ENCODE results near the gene RPS19.
A peak's percentile ranks its signal among the peaks of the same experiment; 100 is the strongest.

The RPS19 gene

GRCh38 chr19:41859618-41860418 is at the start of gene RPS19:
Gene RPS19 (plus strand): TSS chr19:41860255. CDS start chr19:41860775, 520 bp downstream.
- no peaks in the 10 kb centered on the region for H3K9me3 ChIP-seq (ENCODE audit: control insufficient read depth, insufficient read depth, low read length)
- H3K4me3 ChIP-seq (ENCODE audit: low read depth, low read length), result peak within 1 kb of the TSS; percentile 100
- H3K9ac ChIP-seq (ENCODE audit: low read depth, low read length), result peak within 1 kb of the TSS; percentile 100
- H3K27me3 ChIP-seq (ENCODE audit: control insufficient read depth, insufficient read depth, low read length), result no peaks in the 10 kb centered on the region
- H3K36me3 ChIP-seq (ENCODE audit: control insufficient read depth, insufficient read depth, low read length), result peaks cover 47% of the 10 kb centered on the region
- peaks cover 10% of the 10 kb centered on the region for H3K4me1 ChIP-seq (ENCODE audit: control insufficient read depth, insufficient read depth, low read length)

DNA sequence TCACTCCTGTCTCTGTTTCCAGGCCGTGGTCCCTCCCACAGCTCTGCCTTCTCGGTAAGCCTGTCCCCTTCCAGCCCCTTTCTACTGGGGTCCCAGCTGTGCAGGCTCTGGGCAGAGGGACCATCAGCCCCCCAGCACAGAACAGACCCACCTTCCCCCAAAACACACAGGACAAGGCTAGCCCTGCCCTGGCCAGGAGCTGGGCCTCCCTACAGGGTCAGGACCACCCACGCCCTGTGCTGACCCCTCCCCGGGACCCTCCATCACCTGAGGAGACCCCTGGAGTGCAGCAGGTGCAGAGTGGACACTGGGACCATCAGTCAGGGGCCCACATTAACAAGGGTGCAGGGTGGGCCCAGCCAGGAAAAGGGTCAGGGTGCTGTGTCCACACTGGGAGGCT is 49.8 kb upstream of the RPS19 start:
- Histone ChIP-seq H3K9ac (ENCODE audit: low read depth, low read length) (no peak overlapping the region), H3K4me1 (ENCODE audit: control insufficient read depth, insufficient read depth, low read length) (no peaks in the 10 kb centered on the region), H3K9me3 (ENCODE audit: control insufficient read depth, insufficient read depth, low read length) (no peaks in the 10 kb centered on the region), H3K36me3 (ENCODE audit: control insufficient read depth, insufficient read depth, low read length) (no peaks in the 10 kb centered on the region), H3K4me3 (ENCODE audit: low read depth, low read length) (no peak overlapping the region), H3K27me3 (ENCODE audit: control insufficient read depth, insufficient read depth, low read length) (no peaks in the 10 kb centered on the region)

DNA sequence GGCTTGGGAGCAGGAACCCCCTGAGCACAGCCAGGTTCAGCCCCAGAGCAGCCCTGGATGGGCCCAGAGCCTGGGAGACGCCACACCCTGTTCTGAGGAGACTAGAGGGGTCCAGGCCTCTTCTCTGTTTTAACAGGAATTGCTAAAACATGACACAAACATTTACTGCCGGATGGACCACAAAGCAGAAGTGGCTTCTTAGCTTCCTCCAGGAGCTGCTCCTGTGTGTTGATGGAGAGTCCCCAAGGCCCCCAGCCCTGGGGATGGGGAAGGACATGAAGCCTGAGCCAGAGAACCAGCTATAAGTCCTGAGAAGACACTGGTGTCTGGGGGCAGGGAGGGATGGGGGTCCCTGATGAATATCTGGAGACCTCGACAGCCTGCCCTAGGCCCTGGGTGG is 49.0 kb upstream of the RPS19 start:
- no peak overlapping the region for H3K9ac ChIP-seq (ENCODE audit: low read depth, low read length)
- H3K4me1 ChIP-seq (ENCODE audit: control insufficient read depth, insufficient read depth, low read length), result no peaks in the 10 kb centered on the region
- H3K27me3 ChIP-seq (ENCODE audit: control insufficient read depth, insufficient read depth, low read length), result no peaks in the 10 kb centered on the region
- H3K36me3 ChIP-seq (ENCODE audit: control insufficient read depth, insufficient read depth, low read length), result no peaks in the 10 kb centered on the region
- H3K9me3 ChIP-seq (ENCODE audit: control insufficient read depth, insufficient read depth, low read length), result no peaks in the 10 kb centered on the region
- no peak overlapping the region for H3K4me3 ChIP-seq (ENCODE audit: low read depth, low read length)

- no peak overlapping the region for H3K9ac ChIP-seq (ENCODE audit: low read depth, low read length)
- H3K4me1 ChIP-seq (ENCODE audit: control insufficient read depth, insufficient read depth, low read length), result no peaks in the 10 kb centered on the region
Measured at GRCh38 chr19:41811981-41812380, 48.1 kb upstream of the RPS19 start.

DNA sequence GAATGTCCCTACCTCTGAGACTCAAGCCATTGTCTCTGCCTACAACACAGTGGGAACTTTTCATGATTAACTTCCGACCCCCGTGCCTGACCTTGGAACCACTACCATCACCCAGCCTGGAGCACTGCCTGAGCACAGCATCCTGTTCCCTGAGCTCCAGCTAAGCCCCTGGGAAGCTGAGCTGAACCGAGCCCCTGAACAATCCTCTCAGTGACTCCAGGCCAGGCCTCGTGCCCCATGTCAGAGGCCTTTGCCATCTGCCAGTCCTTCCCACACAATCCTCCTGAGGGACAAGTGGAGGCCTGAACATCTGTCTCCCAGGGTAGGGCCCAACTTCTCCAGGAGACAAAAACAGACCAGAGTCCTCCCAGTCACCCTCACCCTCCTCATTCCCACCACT is 46.1 kb upstream of the RPS19 start:
- H3K9me3 ChIP-seq (ENCODE audit: control insufficient read depth, insufficient read depth, low read length), result no peaks in the 10 kb centered on the region
- H3K4me1 ChIP-seq (ENCODE audit: control insufficient read depth, insufficient read depth, low read length), result no peaks in the 10 kb centered on the region
- H3K36me3 ChIP-seq (ENCODE audit: control insufficient read depth, insufficient read depth, low read length), result no peaks in the 10 kb centered on the region
- no peak overlapping the region for H3K9ac ChIP-seq (ENCODE audit: low read depth, low read length)
- no peak overlapping the region for H3K4me3 ChIP-seq (ENCODE audit: low read depth, low read length)
- no peaks in the 10 kb centered on the region for H3K27me3 ChIP-seq (ENCODE audit: control insufficient read depth, insufficient read depth, low read length)

More at GRCh38 chr19:41811981-41812380, 48.1 kb upstream of the RPS19 start:
- Histone ChIP-seq H3K36me3 (ENCODE audit: control insufficient read depth, insufficient read depth, low read length) (no peaks in the 10 kb centered on the region), H3K9me3 (ENCODE audit: control insufficient read depth, insufficient read depth, low read length) (no peaks in the 10 kb centered on the region), H3K27me3 (ENCODE audit: control insufficient read depth, insufficient read depth, low read length) (no peaks in the 10 kb centered on the region), H3K4me3 (ENCODE audit: low read depth, low read length) (no peak overlapping the region)

GRCh38 chr19:41815301-41815700 is 44.8 kb upstream of the RPS19 start:
- no peak overlapping the region for H3K9ac ChIP-seq (ENCODE audit: low read depth, low read length)
- H3K36me3 ChIP-seq (ENCODE audit: control insufficient read depth, insufficient read depth, low read length), result no peaks in the 10 kb centered on the region
- H3K9me3 ChIP-seq (ENCODE audit: control insufficient read depth, insufficient read depth, low read length), result no peaks in the 10 kb centered on the region
- H3K27me3 ChIP-seq (ENCODE audit: control insufficient read depth, insufficient read depth, low read length), result no peaks in the 10 kb centered on the region
- H3K4me1 ChIP-seq (ENCODE audit: control insufficient read depth, insufficient read depth, low read length), result no peaks in the 10 kb centered on the region
- H3K4me3 ChIP-seq (ENCODE audit: low read depth, low read length), result no peak overlapping the region

DNA sequence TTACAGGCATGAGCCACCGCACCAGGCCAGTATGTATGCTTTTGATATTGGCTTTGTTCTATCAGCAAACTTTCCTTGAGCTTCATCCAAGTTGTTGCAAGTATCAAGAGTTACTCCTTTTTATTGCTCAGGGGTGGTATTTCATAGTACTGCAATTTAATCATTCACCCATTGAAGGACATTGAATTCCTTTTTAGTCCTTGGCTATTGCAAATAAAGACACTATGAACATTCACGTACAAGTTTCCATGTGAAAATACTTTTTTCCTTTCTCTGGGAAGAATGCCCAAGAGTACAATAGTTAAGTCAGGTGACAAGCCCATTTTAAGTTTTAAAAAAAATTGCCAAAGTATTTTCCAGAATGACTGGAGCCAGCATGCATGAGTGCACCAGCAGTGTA is 43.3 kb upstream of the RPS19 start:
- H3K27me3 ChIP-seq (ENCODE audit: control insufficient read depth, insufficient read depth, low read length), result no peaks in the 10 kb centered on the region

DNA sequence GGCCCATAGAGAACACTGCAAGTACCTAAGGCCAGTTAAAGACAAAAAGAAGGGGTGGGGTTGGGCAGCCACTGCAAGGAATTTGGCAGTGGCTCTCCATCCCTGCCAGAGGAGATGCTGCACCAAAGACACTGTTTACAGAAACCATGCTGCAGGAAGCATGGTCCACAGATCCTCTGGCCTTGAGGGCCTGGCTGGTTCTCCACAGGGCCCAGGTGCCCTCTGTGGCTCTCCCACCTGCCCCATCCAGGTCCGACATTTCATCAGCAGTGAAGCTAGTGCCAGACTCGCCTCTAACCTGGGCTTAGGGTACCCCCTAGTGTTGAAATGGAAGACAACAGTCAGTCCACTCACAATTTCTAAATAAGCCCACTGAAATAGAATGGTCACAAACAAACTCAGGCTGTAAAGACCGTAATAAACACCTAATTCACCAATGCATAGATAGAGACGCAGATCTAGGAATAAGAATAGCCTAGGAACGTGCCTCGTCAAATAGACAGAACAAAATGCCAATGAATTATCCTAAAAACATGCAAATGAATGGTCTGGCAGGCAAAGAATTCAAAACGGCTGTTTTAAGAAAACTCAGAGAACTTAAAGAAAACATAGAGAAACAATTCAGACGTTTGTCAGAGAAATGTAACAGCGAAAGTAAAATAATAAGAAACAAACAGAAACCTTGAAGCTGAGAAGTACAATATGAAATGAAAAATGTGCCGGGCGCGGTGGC is 38.9 kb upstream of the RPS19 start:
- H3K4me1 ChIP-seq (ENCODE audit: control insufficient read depth, insufficient read depth, low read length), result no peaks in the 10 kb centered on the region
- H3K9me3 ChIP-seq (ENCODE audit: control insufficient read depth, insufficient read depth, low read length), result no peaks in the 10 kb centered on the region
- H3K9ac ChIP-seq (ENCODE audit: low read depth, low read length), result no peak overlapping the region
- H3K27me3 ChIP-seq (ENCODE audit: control insufficient read depth, insufficient read depth, low read length), result no peaks in the 10 kb centered on the region
- H3K36me3 ChIP-seq (ENCODE audit: control insufficient read depth, insufficient read depth, low read length), result no peaks in the 10 kb centered on the region
- no peak overlapping the region for H3K4me3 ChIP-seq (ENCODE audit: low read depth, low read length)

More for the DNA sequence above, 43.3 kb upstream of the RPS19 start:
- H3K4me1 ChIP-seq (ENCODE audit: control insufficient read depth, insufficient read depth, low read length), result no peaks in the 10 kb centered on the region
- H3K9me3 ChIP-seq (ENCODE audit: control insufficient read depth, insufficient read depth, low read length), result no peaks in the 10 kb centered on the region
- H3K4me3 ChIP-seq (ENCODE audit: low read depth, low read length), result no peak overlapping the region
- H3K9ac ChIP-seq (ENCODE audit: low read depth, low read length), result no peak overlapping the region
- H3K36me3 ChIP-seq (ENCODE audit: control insufficient read depth, insufficient read depth, low read length), result no peaks in the 10 kb centered on the region

DNA sequence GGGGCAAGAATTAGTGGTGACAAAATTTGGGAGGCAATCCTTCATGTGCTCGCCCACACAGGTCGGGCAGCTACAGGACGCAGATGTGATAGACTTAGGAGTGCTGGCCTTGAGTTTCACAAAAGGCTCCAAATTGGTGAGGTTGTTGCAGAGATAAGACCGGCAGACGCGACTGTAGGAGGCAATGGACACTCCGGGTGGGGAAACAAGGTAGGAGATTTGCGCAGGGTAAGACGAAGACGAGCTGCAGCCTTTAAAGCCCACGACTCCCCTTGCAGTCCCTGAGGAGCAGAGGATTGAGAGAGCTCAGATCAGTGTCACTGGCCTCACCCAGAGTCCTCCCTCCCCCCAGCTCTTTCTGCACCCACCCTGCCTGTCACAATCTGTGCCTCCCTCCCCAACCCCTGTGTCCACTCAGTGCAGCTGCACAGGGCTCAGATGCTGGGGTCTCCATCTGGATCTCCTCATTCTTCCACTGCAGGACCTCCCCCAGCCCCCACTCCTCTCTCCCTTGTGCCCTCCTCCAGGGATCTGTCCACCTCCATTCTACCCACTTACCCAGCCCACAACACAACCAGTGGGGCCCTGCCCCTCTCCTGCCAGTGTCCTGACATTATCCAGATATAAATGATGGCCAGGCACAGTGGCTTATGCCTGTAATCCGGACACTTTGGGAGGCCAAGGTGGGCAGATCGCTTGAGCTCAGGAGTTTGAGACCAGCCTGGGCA is 21.9 kb upstream of the RPS19 start:
- peaks cover 3% of the 10 kb centered on the region for H3K27me3 ChIP-seq (ENCODE audit: control insufficient read depth, insufficient read depth, low read length)
- H3K36me3 ChIP-seq (ENCODE audit: control insufficient read depth, insufficient read depth, low read length), result no peaks in the 10 kb centered on the region
- no peak overlapping the region for H3K4me3 ChIP-seq (ENCODE audit: low read depth, low read length)
- no peak overlapping the region for H3K9ac ChIP-seq (ENCODE audit: low read depth, low read length)
- no peaks in the 10 kb centered on the region for H3K4me1 ChIP-seq (ENCODE audit: control insufficient read depth, insufficient read depth, low read length)
- H3K9me3 ChIP-seq (ENCODE audit: control insufficient read depth, insufficient read depth, low read length), result no peaks in the 10 kb centered on the region

- H3K27me3 ChIP-seq (ENCODE audit: control insufficient read depth, insufficient read depth, low read length), result peaks cover 3% of the 10 kb centered on the region
- no peaks in the 10 kb centered on the region for H3K4me1 ChIP-seq (ENCODE audit: control insufficient read depth, insufficient read depth, low read length)
- H3K36me3 ChIP-seq (ENCODE audit: control insufficient read depth, insufficient read depth, low read length), result no peaks in the 10 kb centered on the region
- no peak overlapping the region for H3K9ac ChIP-seq (ENCODE audit: low read depth, low read length)
- no peaks in the 10 kb centered on the region for H3K9me3 ChIP-seq (ENCODE audit: control insufficient read depth, insufficient read depth, low read length)
- H3K4me3 ChIP-seq (ENCODE audit: low read depth, low read length), result no peak overlapping the region
Measured at GRCh38 chr19:41839211-41839610, 20.8 kb upstream of the RPS19 start.

GRCh38 chr19:41843371-41843770 is 16.7 kb upstream of the RPS19 start:
- no peak overlapping the region for H3K9ac ChIP-seq (ENCODE audit: low read depth, low read length)
- H3K4me3 ChIP-seq (ENCODE audit: low read depth, low read length), result no peak overlapping the region
- H3K4me1 ChIP-seq (ENCODE audit: control insufficient read depth, insufficient read depth, low read length), result no peaks in the 10 kb centered on the region
- H3K9me3 ChIP-seq (ENCODE audit: control insufficient read depth, insufficient read depth, low read length), result no peaks in the 10 kb centered on the region
- no peaks in the 10 kb centered on the region for H3K36me3 ChIP-seq (ENCODE audit: control insufficient read depth, insufficient read depth, low read length)
- H3K27me3 ChIP-seq (ENCODE audit: control insufficient read depth, insufficient read depth, low read length), result peaks cover 3% of the 10 kb centered on the region

Measured in iPS-15b (cell line).